Omental fat pad (tissue), 4 donors: Measurements from ENCODE around the gene THEM4. TPM values are rescaled to one million over a fixed set of nuclear protein-coding genes. Genes with fewer than 3 reads are reported as not detected.

Experiments used
- ATAC-seq: fragments of 150-250 bp; one replicate; pipeline ENCODE4 v1.9.1; 2016; ENCODE audit warnings: mild to moderate bottlenecking, moderate library complexity; ENCODE audit not compliant: low FRiP score
- DNase-seq: peaks from one replicate; pipeline ENCODE4 v3.0.0-alpha.2; 2019; ENCODE audit warnings: low spot score
- small RNA-seq: library from RNA; depleted of rRNA; stranded (forward); fragments of <200 nt; gene quantifications from one replicate; pipeline ENCODE3, GENCODE V24; 2016
- total RNA-seq, 4 donors: library from RNA; depleted of rRNA; stranded (reverse); fragments of >200 nt; gene quantifications; one replicate each; pipeline ENCODE4 v1.1.0, GENCODE V29; 2016
- TF ChIP-seq, protein P1 (sequence below), 3 donors: fragments of 450-650 bp; IDR thresholded peaks; one replicate each; pipeline ENCODE4 v1.5.1; 2016 to 2017; ENCODE audit warnings: antibody characterized with exemption in 3 of 3, mild to moderate bottlenecking in 3 of 3, moderate library complexity in 2 of 3

The THEM4 gene
- total RNA-seq, 4 donors from 2014 or later = 17.3 to 29.3 (median 21.8) TPM

DNA sequence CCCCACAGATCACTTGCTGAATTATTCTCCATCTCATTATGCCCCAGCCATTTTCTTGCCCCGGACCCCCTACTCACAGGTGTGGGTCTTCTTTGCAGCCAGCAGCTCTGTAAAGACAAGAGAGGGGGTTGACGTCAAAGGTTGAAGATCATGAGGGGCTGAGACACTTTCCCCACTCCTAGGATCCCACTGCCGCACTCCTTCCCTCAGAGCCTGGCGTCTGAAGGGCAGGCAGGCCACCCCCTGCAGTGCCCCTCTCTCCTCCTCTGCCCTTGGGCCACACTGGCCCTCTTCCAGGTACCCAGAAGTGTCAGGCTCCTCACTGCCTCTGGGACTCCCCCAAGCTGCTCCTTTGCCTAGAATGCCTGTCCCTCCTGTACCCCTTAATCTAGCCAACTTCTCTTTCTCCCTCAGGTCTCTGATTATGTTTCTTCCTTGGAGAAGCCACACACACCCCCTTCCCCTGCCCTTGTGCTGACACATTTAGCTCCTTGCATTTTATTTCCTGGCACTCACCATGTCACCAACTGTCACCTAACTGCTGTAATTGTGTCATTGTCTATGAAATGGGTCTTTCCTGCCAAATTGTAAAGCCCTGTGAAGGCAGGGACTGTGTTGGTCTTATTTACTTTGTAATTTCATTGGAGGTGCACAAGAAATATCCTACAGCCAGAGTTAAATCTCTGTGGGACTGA, 79.8 kb downstream of the THEM4 start:
- no peak for DNase-seq
- TF ChIP-seq, protein P1, sequence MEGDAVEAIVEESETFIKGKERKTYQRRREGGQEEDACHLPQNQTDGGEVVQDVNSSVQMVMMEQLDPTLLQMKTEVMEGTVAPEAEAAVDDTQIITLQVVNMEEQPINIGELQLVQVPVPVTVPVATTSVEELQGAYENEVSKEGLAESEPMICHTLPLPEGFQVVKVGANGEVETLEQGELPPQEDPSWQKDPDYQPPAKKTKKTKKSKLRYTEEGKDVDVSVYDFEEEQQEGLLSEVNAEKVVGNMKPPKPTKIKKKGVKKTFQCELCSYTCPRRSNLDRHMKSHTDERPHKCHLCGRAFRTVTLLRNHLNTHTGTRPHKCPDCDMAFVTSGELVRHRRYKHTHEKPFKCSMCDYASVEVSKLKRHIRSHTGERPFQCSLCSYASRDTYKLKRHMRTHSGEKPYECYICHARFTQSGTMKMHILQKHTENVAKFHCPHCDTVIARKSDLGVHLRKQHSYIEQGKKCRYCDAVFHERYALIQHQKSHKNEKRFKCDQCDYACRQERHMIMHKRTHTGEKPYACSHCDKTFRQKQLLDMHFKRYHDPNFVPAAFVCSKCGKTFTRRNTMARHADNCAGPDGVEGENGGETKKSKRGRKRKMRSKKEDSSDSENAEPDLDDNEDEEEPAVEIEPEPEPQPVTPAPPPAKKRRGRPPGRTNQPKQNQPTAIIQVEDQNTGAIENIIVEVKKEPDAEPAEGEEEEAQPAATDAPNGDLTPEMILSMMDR (IDR thresholded peaks at IDR 0.05) = no peak
- no peak for ATAC-seq

DNA sequence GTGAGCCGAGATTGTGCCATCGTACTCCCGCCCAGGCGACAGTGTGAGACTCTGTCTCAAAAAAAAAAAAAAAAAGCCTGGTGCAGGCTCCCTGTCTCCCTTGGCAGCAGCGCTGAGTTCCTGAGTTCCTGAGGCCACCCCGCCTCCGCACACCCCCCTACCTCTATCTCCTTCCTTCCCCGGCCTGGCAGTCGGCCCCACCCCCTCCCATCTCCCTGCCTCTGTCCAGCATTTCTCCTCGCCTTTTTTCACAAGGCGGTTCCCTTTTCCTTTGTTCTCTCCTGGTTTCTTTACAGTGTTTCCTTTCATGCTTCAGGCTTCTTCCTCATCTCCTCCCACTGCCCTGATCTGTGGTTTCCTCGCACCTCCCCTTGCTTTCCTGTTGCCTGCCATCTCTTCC, 80.4 kb downstream of the THEM4 start:
- ATAC-seq (no peak), DNase-seq (no peak)
- TF ChIP-seq, protein P1 (IDR thresholded peaks at IDR 0.05) = no peak

DNA sequence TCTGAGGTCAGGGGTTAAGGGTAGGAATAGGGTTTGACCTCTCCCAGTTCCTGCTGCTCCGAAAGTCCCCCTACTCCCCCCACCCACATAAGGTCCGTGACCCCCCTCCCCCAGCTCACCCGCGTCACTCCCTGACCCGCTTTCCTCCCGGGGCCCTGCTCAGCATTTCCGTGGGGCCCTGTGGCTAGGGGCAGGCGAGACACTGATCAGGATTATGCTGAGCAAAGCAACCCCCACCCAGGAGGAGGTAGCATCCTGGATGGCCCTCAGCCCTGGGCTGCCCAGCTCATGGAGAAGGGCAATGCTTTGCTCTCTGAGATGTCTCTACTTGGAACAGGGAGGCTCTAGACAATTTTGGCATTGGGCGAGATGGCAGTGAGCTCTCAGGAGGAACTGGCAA, 81.5 kb downstream of the THEM4 start:
- no peak for ATAC-seq
- no peak for DNase-seq

DNA sequence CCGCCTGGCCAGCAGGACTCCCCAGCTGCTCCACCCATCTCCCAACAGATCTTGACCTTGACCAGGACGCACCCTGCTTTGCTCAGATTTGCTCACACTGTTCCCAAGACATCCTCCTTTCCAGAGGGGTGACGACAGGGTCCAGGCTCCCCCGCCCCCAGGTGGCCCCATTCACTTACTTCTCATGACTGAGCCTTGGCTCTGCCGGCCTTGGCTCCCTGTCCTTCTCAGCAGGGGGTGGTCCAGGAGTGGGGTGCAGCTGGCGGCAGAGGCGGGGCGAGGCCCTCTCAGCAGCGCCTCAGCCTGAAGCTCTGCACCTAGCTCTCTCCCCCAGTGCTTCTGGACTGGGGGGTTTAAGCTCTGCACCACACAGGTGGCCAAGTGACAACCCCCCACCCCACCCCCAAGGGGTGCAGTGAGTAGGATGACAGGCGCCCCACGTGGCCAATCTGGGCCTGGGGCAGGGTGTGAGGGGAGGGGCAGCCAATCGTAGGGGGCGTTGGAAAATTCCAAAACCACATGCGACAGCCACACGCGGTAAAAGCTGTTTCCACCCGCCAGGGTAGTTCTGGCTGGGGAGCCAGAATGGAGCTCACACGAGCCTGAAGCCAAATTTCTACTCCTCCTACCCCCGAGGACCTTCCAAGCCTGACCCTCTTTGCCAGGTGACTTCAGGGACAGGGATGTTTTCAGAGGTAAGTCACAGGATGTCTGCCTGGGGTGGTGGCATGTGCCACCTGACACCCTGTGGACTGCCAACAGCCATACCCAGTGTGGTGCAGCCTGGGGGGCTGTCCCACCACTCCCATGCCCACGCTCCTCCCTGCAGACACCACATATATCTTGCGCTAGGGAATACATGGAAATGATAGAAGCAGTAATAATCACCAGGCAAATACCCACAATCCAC, 83.3 kb downstream of the THEM4 start:
- ATAC-seq (no peak), DNase-seq (no peak)
- TF ChIP-seq, protein P1 (IDR thresholded peaks at IDR 0.05) = no peak

More for the DNA sequence above, 81.5 kb downstream of the THEM4 start:
- TF ChIP-seq, protein P1 (IDR thresholded peaks at IDR 0.05) = no peak

DNA sequence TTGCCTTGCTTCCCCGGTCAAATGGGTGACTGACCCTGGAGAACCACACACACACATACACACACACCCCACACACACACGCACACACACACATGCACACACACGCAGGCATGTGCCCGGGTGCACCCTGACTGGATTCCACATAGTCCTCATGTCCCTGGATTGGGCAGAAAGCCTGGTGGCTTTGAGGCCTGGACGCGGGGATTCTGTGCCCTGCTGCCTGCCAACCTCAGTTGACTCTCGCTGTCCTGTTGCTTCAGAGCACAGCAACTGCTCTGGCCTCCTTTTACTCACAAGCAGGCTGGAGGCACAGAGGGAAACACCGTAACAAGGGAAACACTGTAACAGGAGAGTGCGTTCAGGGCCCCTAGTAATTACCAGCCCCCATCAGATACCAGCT, 84.1 kb downstream of the THEM4 start:
- ATAC-seq = no peak
- DNase-seq = no peak
- TF ChIP-seq, protein P1 (IDR thresholded peaks at IDR 0.05) = no peak

Small RNA genes lying within 50 kb of the gene (small RNA-seq; reads per million reads assigned to genes)
- gene RF00019 = not detected

Other genes starting within 250 kb of the THEM4 start
- not detected for gene CELF3, start 192.7 kb downstream of the THEM4 start, total RNA-seq
- gene RIIAD1, start 188.0 kb downstream of the THEM4 start, total RNA-seq = not detected
- gene MRPL9, start 146.0 kb downstream of the THEM4 start, total RNA-seq = 10 to 100 TPM; 38.8 to 53.4 (median 46.8) TPM
- gene TDRKH, start 119.0 kb downstream of the THEM4 start, total RNA-seq = 1 to 10 TPM; 3.2 to 4.9 (median 4.1) TPM
- gene LINGO4, start 104.1 kb downstream of the THEM4 start, total RNA-seq = under 1 TPM in 1 of 4 donors, not detected in 3; 0.19 TPM
- 10 to 100 TPM in 1 of 4 donors, 1 to 10 TPM in 2, not detected in 1; 2.0 to 16.0 (median 5.8) TPM for gene RORC, start 77.7 kb downstream of the THEM4 start, total RNA-seq
- gene C2CD4D, start 69.7 kb downstream of the THEM4 start, total RNA-seq = 1 to 10 TPM in 1 of 4 donors, not detected in 3; 1.9 TPM
- not detected for gene THEM5, start 55.8 kb downstream of the THEM4 start, total RNA-seq
- gene S100A10, start 84.3 kb upstream of the THEM4 start, total RNA-seq = 100 to 1,000 TPM; 127 to 351 (median 161) TPM
- gene S100A11, start 127.5 kb upstream of the THEM4 start, total RNA-seq = 100 to 1,000 TPM; 211 to 389 (median 295) TPM
- gene TCHHL1, start 179.6 kb upstream of the THEM4 start, total RNA-seq = not detected
- gene TCHH, start 205.9 kb upstream of the THEM4 start, total RNA-seq = 1 to 10 TPM in 2 of 4 donors, under 1 TPM in 2; 0.19 to 1.4 (median 0.86) TPM
- gene RPTN, start 249.7 kb upstream of the THEM4 start, total RNA-seq = not detected